Osteoblast (primary cell): Measurements from ENCODE around the gene KATNB1. TPM values are rescaled to one million over a fixed set of nuclear protein-coding genes. Genes with fewer than 3 reads are reported as not detected.

Experiments
- DNase-seq: peaks from one replicate; pipeline ENCODE4 v3.0.0; 2011; ENCODE audit warnings: low spot score, mixed read lengths; ENCODE audit not compliant: insufficient read length; ENCODE audit errors: missing footprints
- H2AFZ ChIP-seq: 2 replicates; pipeline ENCODE4 v1.6.0; 2011; ENCODE audit warnings: mild to moderate bottlenecking, low read length
- H3K27ac ChIP-seq: 2 replicates; pipeline ENCODE4 v1.5.1; 2011; ENCODE audit warnings: mild to moderate bottlenecking, low read depth, low read length, moderate library complexity
- H3K27me3 ChIP-seq: 2 replicates; pipeline ENCODE4 v1.6.0; 2012; ENCODE audit warnings: mild to moderate bottlenecking, control low read depth, inconsistent platforms, low read length, moderate library complexity; ENCODE audit not compliant: insufficient read depth
- H3K36me3 ChIP-seq: 2 replicates; pipeline ENCODE4 v1.5.1; 2011; ENCODE audit warnings: mild to moderate bottlenecking, low read length, control low read depth, moderate library complexity; ENCODE audit not compliant: insufficient read depth
- H3K4me1 ChIP-seq: 2 replicates; pipeline ENCODE4 v1.5.1; 2011; ENCODE audit warnings: mild to moderate bottlenecking, low read length, control low read depth, moderate library complexity; ENCODE audit not compliant: insufficient read depth
- H3K4me2 ChIP-seq: 2 replicates; pipeline ENCODE4 v1.6.0; 2011; ENCODE audit warnings: mild to moderate bottlenecking, low read length; ENCODE audit not compliant: insufficient read depth
- H3K4me3 ChIP-seq: fragments of 200-600 bp; sonication (generic); 3 replicates; pipeline ENCODE4 v1.5.1; 2012; ENCODE audit warnings: mild to moderate bottlenecking, low read length, inconsistent platforms; ENCODE audit not compliant: insufficient read depth
- H3K79me2 ChIP-seq: 2 replicates; pipeline ENCODE4 v1.6.0; 2012; ENCODE audit warnings: mild to moderate bottlenecking, low read length, control low read depth, inconsistent platforms; ENCODE audit not compliant: insufficient read depth
- H3K9me3 ChIP-seq: 2 replicates; pipeline ENCODE4 v1.5.1; 2011; ENCODE audit warnings: low read depth, low read length, control low read depth
- H4K20me1 ChIP-seq: 2 replicates; pipeline ENCODE4 v1.6.0; 2012; ENCODE audit warnings: mild to moderate bottlenecking, low read length, control low read depth; ENCODE audit not compliant: insufficient read depth
- CTCF ChIP-seq: IDR thresholded peaks from 2 replicates; pipeline ENCODE4 v1.5.1; 2011; ENCODE audit warnings: mild to moderate bottlenecking, low read depth, low read length, moderate library complexity; ENCODE audit errors: extremely low read depth
- total RNA-seq: library from RNA; depleted of rRNA; stranded (reverse); fragments of >200 nt; gene quantifications from 2 replicates; pipeline ENCODE4 v1.2.3, GENCODE V29; 2012

KATNB1 gene
- total RNA-seq, 1 donor = 24.6 TPM

GRCh38 chr16:57722210-57722499, 13.4 kb upstream of the KATNB1 start:
- Histone ChIP-seq H3K4me3 (no peak overlapping the region), H2AFZ (no peak overlapping the region), H3K9me3 (no peaks in the 10 kb centered on the region), H3K36me3 (no peaks in the 10 kb centered on the region), H3K79me2 (no peaks in the 10 kb centered on the region), H4K20me1 (no peaks in the 10 kb centered on the region), H3K4me2 (no peak overlapping the region), H3K27me3 (no peaks in the 10 kb centered on the region), H3K27ac (no peak overlapping the region), H3K4me1 (no peaks in the 10 kb centered on the region)
- no peak for TF ChIP-seq CTCF
- no peak for DNase-seq

GRCh38 chr16:57722651-57723050, 12.9 kb upstream of the KATNB1 start:
- no peaks in the 10 kb centered on the region for H3K9me3 ChIP-seq
- no peak overlapping the region for H2AFZ ChIP-seq
- H4K20me1 ChIP-seq = no peaks in the 10 kb centered on the region
- no peaks in the 10 kb centered on the region for H3K27me3 ChIP-seq
- no peaks in the 10 kb centered on the region for H3K4me1 ChIP-seq
- H3K79me2 ChIP-seq = no peaks in the 10 kb centered on the region
- H3K4me2 ChIP-seq = no peak overlapping the region
- no peak overlapping the region for H3K4me3 ChIP-seq
- TF ChIP-seq CTCF = no peak
- no peak overlapping the region for H3K27ac ChIP-seq
- no peak for DNase-seq
- H3K36me3 ChIP-seq = no peaks in the 10 kb centered on the region

GRCh38 chr16:57723170-57723569, 12.4 kb upstream of the KATNB1 start:
- H2AFZ ChIP-seq = no peak overlapping the region
- peak; percentile 33 for TF ChIP-seq CTCF
- H3K79me2 ChIP-seq = no peaks in the 10 kb centered on the region
- H4K20me1 ChIP-seq = no peaks in the 10 kb centered on the region
- no peaks in the 10 kb centered on the region for H3K4me1 ChIP-seq
- no peaks in the 10 kb centered on the region for H3K36me3 ChIP-seq
- no peak overlapping the region for H3K4me3 ChIP-seq
- no peak for DNase-seq
- no peak overlapping the region for H3K4me2 ChIP-seq
- H3K9me3 ChIP-seq = no peaks in the 10 kb centered on the region
- no peak overlapping the region for H3K27ac ChIP-seq
- no peaks in the 10 kb centered on the region for H3K27me3 ChIP-seq

GRCh38 chr16:57724531-57724930, 11.0 kb upstream of the KATNB1 start:
- no peak overlapping the region for H3K4me3 ChIP-seq
- H3K27ac ChIP-seq = no peak overlapping the region
- no peaks in the 10 kb centered on the region for H3K9me3 ChIP-seq
- H3K27me3 ChIP-seq = no peaks in the 10 kb centered on the region
- DNase-seq = no peak
- no peak for TF ChIP-seq CTCF
- no peaks in the 10 kb centered on the region for H3K79me2 ChIP-seq
- H3K4me2 ChIP-seq = no peak overlapping the region
- H4K20me1 ChIP-seq = no peaks in the 10 kb centered on the region
- H2AFZ ChIP-seq = no peak overlapping the region
- H3K4me1 ChIP-seq = no peaks in the 10 kb centered on the region
- H3K36me3 ChIP-seq = no peaks in the 10 kb centered on the region
